HG02852 (cell line): Measurements from ENCODE around the gene GPC2.
"Not testable (repeated sequence)": the region's sequence is repeated elsewhere in the genome, so short reads cannot be mapped to it uniquely, and the experiment has no call there.

Source experiments
- ATAC-seq: cut with Tn5 transposase; IDR thresholded peaks from one replicate; pipeline ENCODE4 v1.9.1; 2021; ENCODE audit warnings: mild to moderate bottlenecking, moderate library complexity; ENCODE audit not compliant: unreplicated experiment

GPC2 gene

GRCh38 chr7:100177045-100178001, at the start of gene GPC2, which contains the start of gene STAG3:
GPC2 (minus strand) TSS chr7:100177381; CDS start chr7:100177199, 182 bp downstream.
STAG3 (plus strand) TSS chr7:100177918; CDS start chr7:100180557, 2,639 bp downstream.
- peak; percentile 88 for ATAC-seq

- ATAC-seq: not testable (repeated sequence)
Measured at GRCh38 chr7:100224891-100225290, 47.7 kb upstream of the GPC2 start.

GRCh38 chr7:100223376-100223927, 46.3 kb upstream of the GPC2 start:
- not testable (repeated sequence) for ATAC-seq

- ATAC-seq: no peak
Measured at GRCh38 chr7:100222445-100223132, 45.4 kb upstream of the GPC2 start.

- no peak for ATAC-seq
Measured at GRCh38 chr7:100221767-100222444, 44.7 kb upstream of the GPC2 start.

- peak; percentile 49 for ATAC-seq
Measured at GRCh38 chr7:100221231-100221718, 44.1 kb upstream of the GPC2 start.

- peak; percentile 7 for ATAC-seq
Measured at GRCh38 chr7:100220586-100221230, 43.5 kb upstream of the GPC2 start.

- ATAC-seq: not testable (repeated sequence)
Measured at GRCh38 chr7:100219801-100220585, 42.8 kb upstream of the GPC2 start, which contains the start of gene PVRIG. PVRIG (plus strand) TSS chr7:100219949; CDS start chr7:100219971, 22 bp downstream.

GRCh38 chr7:100219271-100219737, 42.1 kb upstream of the GPC2 start:
- no peak for ATAC-seq

- peak; percentile 5 for ATAC-seq
Measured at GRCh38 chr7:100217934-100218333, 40.8 kb upstream of the GPC2 start.

- no peak for ATAC-seq
Measured at GRCh38 chr7:100215895-100216294, 38.7 kb upstream of the GPC2 start.

- ATAC-seq: not testable (repeated sequence)
Measured at GRCh38 chr7:100214356-100214755, 37.2 kb upstream of the GPC2 start.

- ATAC-seq: no peak
Measured at GRCh38 chr7:100213672-100214071, 36.5 kb upstream of the GPC2 start.

GRCh38 chr7:100212631-100213286, 35.6 kb upstream of the GPC2 start:
- no peak for ATAC-seq

GRCh38 chr7:100211342-100211780, 34.2 kb upstream of the GPC2 start:
- ATAC-seq: peak; percentile 63

- ATAC-seq: no peak
Measured at GRCh38 chr7:100210805-100211204, 33.6 kb upstream of the GPC2 start.

GRCh38 chr7:100209493-100209892, 32.3 kb upstream of the GPC2 start:
- ATAC-seq: no peak

- peak; percentile 64 for ATAC-seq
Measured at GRCh38 chr7:100208911-100209408, 31.8 kb upstream of the GPC2 start.
